ENCODE results near the gene FAF1.
A peak's percentile ranks its signal among the peaks of the same experiment; 100 is the strongest.
"Not testable (repeated sequence)": the region's sequence is repeated elsewhere in the genome, so short reads cannot be mapped to it uniquely, and the experiment has no call there.

Gene FAF1

DNA sequence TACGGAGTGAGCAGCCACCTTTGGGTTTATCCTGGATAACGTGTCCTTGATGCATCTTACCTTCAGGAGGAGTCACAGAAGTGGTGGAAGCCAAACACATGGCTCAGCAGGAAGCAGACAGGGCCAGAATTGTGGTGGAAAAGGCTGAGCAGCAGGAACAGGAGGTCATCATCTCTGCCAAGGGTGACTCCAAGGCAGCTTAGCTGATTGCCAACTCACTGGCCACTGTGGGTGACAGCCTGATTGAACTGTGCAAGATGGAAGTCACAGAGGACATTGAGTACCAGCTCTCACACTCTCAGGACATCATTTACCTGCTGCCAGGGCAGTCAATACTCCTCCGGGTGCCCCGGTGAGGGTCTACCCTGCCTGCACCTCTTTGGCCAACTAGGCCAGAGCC, 179.3 kb downstream of the FAF1 start:
- no peak for DNase-seq

DNA sequence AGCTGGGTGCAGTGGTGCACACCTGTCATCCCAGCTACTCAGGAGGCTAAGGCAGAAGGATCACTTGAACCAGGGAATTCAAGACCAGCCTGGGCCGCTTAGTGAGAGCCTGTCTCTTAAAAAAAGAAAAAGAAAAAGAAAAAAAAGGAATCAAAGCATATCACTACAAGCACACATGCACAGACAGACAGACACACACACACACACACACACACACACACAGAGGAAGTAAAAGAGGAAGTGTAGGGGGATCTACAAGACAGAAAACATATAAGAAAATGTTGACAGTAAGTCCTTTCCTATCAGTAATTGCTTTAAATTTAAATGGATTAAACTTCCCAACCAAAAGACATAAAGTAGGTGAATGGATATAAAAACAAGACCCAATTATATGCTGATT, 180.3 kb downstream of the FAF1 start:
- no peak for DNase-seq

DNA sequence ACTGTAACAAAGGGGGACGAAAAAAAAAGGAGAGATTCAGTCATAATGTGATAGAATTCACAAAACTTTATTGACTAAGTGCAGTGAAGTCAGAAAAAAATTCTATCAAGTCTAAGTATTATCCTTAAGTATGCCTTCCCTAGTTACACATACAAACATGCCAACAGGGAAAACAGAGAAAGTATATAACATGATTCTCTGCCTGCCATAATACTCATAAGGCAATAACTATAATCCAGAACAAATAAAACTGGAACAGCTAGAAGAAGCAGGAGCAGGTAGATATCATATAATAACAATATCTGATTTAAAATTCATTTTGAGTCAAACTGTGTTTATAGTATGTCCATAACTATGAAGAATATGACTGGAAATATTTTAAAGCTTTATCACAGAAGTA, 184.3 kb downstream of the FAF1 start:
- no peak for DNase-seq

DNA sequence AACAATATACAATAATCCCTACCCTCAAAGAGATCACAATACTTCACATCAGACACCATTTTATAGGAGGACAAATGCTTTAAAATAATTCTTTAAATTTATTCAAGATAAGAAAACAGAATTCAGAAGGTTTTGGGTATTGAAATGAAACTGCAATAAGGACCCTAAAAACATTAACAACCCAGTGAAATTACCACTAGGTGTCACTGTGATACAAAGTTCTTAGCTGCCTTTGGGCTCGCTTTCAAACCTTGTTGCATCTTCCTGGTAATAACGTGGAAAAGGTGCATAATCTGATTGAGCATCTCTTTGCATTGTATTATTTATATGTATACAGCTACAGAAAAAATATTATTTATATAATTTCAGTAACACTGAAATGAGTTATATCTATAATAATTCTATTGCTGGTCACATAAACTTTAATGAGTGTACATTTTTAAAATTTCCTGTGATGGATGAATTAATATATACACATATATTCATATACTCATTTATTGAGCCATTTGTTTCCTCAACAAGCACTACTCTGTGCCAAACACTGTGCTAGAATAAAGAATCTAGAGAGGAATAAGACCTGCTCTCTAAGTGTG, 185.2 kb downstream of the FAF1 start:
- DNase-seq = peak in 5 of 56 donors; percentile 1 to 50 (median 3)

DNA sequence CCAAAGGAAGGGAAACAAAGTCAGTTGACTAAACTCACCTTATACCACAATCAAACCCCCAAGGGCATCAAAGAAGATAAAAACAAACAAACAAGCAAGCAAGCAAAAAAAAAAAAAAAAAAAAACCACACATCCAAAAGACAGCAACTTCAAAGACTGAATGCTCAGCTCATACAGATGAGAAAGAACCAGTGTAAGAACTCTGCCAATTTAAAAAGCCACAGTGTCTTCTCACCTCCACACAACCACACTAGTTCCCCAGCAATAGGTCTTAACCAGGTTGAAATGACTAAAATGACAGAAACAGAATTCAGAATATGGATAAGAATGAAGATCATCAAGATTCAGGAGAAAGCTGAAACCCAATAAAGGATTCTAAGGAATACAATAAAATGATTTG, 193.4 kb downstream of the FAF1 start:
- DNase-seq = no peak

DNA sequence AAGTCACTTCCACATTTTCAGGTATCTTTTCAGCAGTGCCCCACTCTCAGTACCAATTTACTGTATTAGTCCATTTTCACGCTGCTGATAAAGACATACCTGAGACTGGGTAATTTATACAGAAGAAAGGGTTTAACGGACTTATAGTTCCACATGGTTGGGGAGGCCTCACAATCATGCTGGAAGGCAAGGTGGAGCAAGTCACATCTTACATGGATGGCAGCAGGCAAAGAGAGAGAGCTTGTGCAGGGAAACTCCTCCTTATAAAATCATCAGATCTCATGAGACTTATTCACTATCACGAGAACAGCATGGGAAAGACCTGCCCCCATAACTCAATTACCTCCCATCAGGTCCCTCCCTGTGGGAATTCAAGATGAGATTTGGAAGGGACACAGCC, 203.5 kb downstream of the FAF1 start:
- DNase-seq = not testable (repeated sequence)

DNA sequence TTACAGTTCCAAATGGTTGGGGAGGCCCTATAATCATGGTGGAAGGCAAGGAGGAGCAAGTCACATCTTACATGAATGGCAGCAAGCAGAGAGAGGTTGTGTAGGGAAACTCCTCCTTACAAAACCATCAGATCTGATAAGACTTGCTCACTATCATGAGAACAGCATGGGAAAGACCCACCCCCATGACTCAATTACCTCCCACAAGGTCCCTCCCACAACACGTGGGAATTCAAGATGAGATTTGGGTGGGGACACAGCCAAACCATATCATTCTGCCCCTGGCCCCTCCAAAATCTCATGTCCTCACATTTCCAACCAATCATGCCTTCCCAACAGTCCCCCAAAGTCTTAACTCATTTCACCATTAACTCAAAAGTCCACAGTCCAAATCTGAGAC, 205.3 kb downstream of the FAF1 start:
- not testable (repeated sequence) for DNase-seq

DNA sequence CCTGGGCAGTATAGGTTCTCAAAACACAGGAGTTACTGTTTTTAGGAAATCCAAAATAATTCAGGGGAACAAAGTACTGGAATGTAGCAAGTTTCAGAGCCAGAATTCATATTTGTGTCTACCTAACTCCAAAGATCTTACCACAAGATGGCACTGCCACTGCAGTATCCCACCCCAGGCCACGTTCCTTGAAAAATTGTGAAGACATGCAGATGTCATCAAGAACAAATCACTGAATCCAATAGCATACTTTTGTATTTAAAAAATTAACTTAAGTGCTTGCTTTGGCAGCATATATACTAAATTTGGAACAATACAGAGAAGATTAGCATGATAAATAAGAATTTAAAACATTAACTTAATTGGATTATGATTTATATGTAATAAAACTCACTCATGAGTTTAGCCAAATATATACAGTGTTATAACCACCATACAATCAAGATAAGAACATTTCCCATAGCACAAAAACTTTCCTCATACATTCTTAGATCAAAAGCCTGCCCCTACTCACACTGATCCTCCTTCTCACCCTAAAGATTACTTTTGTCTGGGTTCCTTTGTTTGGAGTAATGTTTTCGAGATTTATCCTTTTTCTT, 209.9 kb downstream of the FAF1 start:
- peak in 11 of 56 donors; percentile 1 to 39 (median 2) for DNase-seq

DNA sequence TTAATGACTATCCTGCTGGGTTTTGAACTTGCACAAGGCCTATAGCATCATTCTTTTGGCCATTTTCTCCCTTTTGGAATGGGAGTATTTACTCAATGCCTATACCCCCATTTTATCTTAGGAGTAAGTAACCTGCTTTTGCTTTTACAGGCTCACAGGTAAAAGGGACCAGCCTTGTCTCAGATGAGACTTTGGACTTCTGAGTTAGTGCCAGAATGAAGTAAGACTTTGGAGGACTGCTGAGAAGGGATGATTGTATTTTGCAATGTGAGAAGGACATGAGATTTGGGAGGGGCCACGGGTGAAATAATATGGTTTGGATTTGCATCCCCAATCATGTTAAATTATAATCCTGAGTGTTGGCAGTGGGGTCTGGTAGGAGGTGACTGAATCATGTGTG, 212.7 kb downstream of the FAF1 start:
- DNase-seq = no peak

DNA sequence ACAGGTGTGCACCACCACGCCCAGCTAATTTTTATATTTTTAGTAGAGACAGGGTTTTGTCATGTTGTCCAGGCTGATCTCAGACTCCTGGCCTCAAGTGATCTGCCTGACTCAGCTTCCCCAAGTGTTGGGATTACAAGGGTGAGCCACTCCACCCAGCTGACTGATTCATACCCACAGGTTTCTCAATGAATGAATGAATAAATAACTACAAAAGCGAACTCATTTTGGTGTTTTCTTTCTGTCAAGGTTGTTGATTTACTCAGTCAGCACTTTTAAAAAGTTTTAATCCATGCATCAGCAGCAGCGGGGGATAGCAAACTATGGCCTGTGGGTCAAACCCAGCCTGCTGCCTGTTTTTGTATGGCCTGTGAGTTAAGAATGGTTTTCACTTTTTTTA, 217.5 kb downstream of the FAF1 start:
- no peak for DNase-seq

DNA sequence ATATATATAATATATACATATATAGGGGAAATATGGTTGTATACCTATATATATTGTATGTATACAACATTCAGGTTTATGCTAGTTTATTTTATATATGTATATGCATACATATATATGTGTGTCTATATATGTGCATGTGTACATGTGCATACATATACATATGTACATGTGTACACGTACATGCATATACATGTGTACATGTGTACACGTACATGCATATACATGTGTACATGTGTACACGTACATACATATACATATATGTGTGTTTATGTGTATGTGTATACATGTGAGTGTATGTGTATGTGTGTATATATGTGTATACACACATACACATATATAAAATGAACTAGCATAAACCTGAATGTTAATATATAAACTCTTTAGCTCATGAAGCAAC, 220.9 kb downstream of the FAF1 start:
- no peak for DNase-seq

DNA sequence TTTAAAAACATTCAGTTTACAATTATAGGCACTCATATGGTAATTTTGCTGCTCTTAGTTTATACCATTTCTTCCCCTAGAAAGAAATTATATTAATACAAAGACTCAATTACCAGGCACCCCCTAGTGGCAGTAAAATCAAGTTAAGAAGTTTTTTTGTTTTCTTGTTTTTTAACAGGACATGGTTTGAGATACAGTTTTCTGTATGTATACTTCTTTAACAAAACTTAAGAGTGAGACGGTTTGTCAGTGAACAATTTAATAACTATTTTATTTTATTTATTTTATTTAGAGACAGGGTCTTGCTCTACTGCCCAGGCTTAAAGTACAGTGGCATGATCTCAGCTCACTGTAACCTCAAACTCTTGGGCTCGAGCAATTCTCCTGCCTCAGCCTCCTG, 224.6 kb downstream of the FAF1 start:
- DNase-seq = no peak

DNA sequence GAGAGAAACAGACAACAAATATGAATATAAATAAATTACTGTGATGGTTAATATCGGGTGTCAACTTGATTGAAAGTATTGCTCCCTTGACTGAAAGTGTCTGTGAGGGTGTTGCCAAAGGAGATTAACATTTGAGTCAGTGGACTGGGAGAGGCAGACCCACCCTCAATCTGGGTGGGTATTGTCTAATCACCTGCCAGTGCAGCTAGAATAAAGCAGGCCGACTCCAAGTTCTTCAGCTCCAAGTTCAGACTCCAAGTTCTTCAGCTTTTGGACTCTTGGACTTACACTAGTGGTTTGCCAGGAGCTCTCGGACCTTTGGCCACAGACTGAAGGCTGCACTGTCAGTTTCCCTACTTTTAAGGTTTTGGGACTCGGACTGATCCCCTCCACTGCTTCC, 232.5 kb downstream of the FAF1 start:
- not testable (repeated sequence) for DNase-seq

DNA sequence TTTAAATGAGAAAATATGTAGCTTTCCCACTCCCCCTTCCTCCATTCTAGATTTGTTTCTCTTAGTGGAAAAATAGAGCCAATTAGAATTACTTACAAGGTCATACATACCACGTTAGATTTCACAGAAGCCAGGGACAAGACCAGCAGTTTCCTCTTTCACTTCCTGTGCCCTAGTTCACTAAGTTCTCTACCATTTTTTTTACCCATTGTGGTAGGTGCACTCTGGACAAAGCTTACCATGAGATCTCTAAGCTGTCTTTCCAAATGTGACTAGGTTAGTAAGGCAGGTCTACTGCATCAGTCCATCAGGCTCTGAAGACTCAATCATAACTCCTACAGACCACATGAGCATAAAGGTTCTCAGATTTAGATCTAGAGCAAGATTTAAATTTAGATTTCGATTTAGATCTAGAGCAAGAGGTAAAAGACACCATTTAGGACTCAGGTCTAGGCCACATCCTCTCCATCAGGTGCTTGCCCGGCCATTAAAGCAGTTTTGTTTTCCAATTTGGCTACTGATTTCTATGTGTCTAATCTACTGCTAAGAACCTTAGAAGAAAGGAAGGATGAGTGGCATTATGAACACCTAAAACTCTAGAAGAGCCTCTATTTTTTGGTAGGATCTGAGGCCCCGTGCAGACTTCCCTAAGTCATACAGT, 235.3 kb downstream of the FAF1 start:
- DNase-seq = no peak

DNA sequence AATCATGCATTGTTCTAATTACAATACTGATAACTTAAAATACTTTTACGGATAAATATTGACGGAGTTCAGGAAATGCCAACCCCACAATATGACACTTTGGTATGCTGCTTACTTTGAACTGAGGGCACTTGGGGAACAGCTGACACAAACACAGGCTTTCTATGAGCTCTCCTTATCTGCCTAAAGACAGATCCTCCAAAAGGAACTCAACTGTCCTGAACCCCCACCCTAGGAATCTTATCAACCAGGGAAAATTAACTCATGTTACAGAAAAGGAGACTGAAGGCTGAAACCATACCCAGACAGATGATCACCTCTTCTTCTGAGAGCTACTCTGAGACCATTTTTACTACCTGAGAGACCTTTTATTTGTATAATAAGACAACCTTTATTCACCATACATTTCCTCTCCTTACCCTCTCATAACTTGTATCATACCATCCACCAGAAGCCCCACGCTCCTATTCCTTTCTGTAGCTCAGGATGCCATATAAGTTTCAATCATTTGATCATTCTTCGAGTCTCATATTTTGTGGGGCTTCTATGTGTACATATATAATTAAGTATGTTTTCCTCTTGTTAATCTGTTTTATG, 239.5 kb downstream of the FAF1 start:
- DNase-seq = no peak

DNA sequence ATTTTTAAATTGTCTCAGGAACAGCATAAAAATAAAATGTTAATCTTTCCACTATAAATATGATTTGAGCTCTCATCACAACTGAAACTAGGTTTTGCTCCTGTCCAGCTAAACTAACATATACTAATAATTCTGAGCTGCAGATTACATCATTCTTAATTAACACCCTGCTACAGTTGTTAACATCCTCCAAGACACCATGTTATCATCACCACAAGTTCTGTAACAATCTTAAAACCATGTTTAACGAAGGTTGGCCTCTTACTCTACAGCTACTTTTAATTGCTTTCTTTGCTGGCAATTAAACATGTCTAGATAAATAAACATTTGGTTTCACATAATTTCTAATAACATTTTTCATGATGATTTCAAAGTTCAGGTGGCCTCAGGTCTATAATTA, 240.9 kb downstream of the FAF1 start:
- no peak for DNase-seq

DNA sequence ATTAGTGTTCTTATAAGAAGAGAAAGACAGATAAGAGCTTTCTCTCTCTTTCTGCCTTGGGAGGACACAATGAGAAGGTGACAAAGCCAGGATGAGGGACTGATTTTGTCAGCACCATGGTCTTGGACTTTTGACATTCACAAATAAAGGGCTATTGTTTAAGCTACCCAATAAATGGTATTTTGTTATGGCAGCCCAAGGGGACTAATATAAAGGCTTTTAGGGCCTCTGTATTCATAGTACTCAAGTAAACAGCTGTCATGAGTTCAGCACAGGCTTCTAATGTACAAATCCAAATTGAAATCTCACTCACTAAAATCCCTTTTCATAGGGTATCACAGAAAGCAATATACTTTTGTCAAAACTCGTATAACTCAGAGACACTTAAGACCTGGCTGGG, 242.7 kb downstream of the FAF1 start:
- no peak for DNase-seq

DNA sequence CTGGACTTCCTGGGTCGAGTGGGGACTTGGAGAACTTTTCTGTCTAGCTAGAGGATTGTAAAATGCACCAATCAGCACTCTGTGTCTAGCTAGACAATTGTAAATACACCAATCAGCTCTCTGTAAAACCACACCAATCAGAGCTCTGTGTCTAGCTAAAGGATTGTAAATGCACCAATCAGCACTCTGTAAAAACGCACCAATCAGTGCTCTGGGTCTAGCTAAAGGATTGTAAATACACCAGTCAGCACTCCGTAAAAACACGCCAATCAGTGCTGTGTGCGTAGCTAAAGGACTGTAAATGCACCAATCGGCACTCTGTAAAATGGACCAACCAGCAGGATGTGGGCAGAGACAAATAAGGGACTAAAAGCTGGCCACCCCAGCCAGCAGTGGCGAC, 243.6 kb downstream of the FAF1 start:
- DNase-seq = not testable (repeated sequence)

DNA sequence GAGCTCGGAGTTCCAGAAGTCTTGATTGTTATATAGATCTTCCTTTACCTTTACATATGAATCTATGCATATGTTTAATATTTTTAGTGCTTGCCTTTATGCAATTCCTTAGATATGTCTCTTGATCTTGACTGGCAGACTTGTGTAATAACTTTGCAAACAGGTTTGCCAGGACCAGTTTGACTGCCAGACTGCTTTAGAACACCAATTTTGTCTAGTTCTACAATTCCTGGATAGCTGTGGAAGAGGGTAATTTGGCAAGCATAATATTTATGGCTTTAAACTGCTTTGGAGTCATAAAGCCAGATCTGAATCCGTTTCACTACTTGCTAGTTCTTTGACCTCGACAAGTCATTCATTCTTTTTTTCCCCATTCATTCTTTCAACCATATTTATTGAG, 250.0 kb downstream of the FAF1 start:
- no peak for DNase-seq

DNA sequence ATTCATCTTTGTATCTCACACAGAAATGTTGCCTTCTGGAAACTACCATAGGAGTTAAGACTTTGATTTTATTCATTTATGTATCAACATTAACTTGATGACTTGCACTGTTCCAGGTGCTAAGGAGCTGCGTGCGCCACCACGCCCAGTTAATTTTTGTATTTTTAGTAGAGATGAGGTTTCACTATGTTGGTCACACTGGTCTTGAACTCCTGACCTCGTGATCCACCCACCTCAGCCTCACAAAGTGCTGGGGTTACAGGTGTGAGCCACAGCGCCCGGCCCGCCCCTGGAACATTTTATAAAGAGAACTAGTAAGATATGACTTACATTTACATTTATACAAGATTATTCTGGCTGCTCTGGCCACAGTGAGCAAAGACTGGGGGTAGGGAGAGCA, 252.2 kb downstream of the FAF1 start:
- DNase-seq = no peak

DNA sequence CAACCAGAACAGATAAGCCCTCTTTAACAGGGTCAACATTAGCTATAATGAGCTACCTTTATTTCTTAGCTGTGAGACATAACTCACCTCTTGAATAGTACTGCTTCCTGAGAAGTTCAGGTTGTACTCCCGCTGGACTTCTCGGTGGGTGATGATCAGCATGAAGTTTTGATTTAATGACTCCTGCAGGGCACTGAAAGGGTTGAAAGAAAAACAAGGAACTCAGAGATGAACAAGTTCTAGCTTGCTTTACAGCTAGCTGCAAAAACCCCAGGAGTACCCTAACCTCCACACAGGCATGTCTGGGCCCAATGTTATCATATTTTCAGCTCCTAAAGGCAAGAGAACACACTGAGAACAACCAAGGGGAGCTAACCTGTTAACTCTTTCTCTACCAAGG, 254.4 kb downstream of the FAF1 start:
- DNase-seq = no peak

DNA sequence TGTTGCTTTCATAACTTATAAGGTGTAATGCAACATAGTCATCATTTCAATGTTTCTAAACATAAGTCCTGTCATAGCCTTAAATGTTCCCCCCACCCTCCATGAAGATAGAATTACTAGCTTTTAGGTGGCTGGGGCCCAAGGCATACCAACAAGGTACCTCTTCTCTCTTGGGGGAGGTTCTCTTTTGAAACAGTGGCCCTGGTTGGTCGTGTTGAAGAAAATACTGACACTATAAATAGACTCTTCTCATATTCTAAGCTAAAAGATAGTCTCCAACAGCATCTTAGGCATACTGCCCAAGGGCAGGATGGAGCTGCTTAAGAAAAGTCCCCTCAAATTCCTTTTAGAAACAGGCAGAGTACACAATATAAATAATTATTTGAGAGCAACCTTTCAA, 255.0 kb downstream of the FAF1 start:
- DNase-seq = no peak

DNA sequence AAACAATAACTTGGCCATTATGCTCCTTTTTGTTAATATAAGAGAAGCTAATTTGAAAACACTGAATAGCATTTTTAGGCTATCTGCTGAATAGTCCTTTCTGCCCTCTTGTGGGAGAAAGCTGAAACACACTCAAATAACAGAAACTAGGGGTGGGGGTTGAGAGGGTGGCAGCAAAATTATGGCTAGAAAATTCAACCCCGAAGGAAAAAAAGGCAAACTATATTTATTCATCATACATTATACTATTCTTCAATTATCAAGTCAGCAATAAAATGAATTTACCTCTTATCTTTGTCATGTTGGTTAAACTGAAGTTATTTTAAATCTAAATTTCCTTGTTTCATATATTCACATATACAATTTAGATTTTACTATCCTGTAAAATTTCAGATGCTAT, 255.9 kb downstream of the FAF1 start:
- peak in 4 of 56 donors; percentile 7 to 56 (median 23) for DNase-seq
